ENCODE data around the gene B3GNT9. TPM values are rescaled to one million over a fixed set of nuclear protein-coding genes. Genes with fewer than 3 reads are reported as not detected.

B3GNT9 gene
- total RNA-seq, 1 donor from 2014 or later: 12.8 TPM

DNA sequence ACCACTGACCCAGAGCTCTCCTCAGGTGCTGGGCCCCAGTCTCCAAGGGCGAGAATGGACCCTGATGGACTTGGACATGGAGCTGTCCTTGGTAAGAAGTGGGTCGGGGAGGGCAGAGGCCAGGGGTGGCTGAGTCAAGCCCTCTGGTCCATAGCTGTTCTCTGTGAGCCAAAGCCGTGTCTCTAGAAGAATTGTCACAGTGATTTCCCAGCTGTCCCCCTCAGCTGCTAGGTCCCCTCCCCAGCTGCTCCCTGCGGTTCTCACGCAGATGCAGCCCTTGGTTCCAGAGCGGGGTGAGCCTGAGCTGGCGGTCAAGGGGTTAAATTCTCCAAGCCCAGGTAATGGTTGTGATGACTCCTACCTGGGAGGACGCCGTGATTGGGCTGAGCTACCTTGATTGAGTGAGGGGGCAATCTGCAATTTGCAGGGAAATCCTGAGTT lies 18.2 kb upstream of the B3GNT9 start:
- peaks cover 55% of the 10 kb centered on the region for H3K4me1 ChIP-seq
- no peaks in the 10 kb centered on the region for H3K9me3 ChIP-seq
- TF ChIP-seq POLR2A (IDR thresholded peaks at IDR 0.05) (no peak), POLR2AphosphoS5 (IDR thresholded peaks at IDR 0.05; ENCODE audit: insufficient read depth in 1 of 2, low read depth in 1 of 2) (no peak)
- TF ChIP-seq, protein P1, sequence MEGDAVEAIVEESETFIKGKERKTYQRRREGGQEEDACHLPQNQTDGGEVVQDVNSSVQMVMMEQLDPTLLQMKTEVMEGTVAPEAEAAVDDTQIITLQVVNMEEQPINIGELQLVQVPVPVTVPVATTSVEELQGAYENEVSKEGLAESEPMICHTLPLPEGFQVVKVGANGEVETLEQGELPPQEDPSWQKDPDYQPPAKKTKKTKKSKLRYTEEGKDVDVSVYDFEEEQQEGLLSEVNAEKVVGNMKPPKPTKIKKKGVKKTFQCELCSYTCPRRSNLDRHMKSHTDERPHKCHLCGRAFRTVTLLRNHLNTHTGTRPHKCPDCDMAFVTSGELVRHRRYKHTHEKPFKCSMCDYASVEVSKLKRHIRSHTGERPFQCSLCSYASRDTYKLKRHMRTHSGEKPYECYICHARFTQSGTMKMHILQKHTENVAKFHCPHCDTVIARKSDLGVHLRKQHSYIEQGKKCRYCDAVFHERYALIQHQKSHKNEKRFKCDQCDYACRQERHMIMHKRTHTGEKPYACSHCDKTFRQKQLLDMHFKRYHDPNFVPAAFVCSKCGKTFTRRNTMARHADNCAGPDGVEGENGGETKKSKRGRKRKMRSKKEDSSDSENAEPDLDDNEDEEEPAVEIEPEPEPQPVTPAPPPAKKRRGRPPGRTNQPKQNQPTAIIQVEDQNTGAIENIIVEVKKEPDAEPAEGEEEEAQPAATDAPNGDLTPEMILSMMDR (IDR thresholded peaks at IDR 0.05): no peak
- H3K36me3 ChIP-seq: no peaks in the 10 kb centered on the region
- no peak overlapping the region for H3K4me3 ChIP-seq
- no peaks in the 10 kb centered on the region for H3K27me3 ChIP-seq
- DNase-seq (ENCODE audit: extremely low spot score in 2 of 2): no peak
- intact Hi-C loops (cut with DNase I): no loop called here
- H3K27ac ChIP-seq: peak overlapping the region; percentile 96

DNA sequence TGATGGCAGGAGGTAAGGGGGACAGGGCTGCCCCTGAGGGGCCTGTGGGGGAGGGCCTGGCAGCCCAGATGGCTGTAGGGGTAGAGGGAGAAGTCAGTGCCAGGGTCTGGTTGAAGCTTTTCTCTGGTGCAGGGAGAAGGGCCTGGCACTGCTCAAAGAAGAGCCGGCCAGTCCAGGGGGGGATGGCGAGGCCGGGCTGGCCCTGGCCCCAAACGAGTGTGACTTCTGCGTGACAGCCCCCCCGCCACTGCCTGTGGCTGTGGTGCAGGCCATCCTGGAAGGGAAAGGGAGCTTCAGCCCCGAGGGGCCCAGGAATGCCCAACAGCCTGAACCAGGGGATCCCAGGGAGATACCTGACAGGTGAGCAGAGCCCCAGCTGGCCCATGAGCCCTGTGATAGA lies 16.8 kb upstream of the B3GNT9 start:
- no peak overlapping the region for H3K4me3 ChIP-seq
- H3K27me3 ChIP-seq: no peaks in the 10 kb centered on the region
- intact Hi-C loops (cut with DNase I): no loop called here
- no peaks in the 10 kb centered on the region for H3K9me3 ChIP-seq
- H3K36me3 ChIP-seq: no peaks in the 10 kb centered on the region
- TF ChIP-seq POLR2A (IDR thresholded peaks at IDR 0.05): no peak
- no peak for TF ChIP-seq POLR2AphosphoS5 (IDR thresholded peaks at IDR 0.05; ENCODE audit: insufficient read depth in 1 of 2, low read depth in 1 of 2)
- TF ChIP-seq, protein P1 (IDR thresholded peaks at IDR 0.05): no peak
- H3K4me1 ChIP-seq: peaks cover 61% of the 10 kb centered on the region
- H3K27ac ChIP-seq: no peak overlapping the region
- no peak for DNase-seq (ENCODE audit: extremely low spot score in 2 of 2)

DNA sequence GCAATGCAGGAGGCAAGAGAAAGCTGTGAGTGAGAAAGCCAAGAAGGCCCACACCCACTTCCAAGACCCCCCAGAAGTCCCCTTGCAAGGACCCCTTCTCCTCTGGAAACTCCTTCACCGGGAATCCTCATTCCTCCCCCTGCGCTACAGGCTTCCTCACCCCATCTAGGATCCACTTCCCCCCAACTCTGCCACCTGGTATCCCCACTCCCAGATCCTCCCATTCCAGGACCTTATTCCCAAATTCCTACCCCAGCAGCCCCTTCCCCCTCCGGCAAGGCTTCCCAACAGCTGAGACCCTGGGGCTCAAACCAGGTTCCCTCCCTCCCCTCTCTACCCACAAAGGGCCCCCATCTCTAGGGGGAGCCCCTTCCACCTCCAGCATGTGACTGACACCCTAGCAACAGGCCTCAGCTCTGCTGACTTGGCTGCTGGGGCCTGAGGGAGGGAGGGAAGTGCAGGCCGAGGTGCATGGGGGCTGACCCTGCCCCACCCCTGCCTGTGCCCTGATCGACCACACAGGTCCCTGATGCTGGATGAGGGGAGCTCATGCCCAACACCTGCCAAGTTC lies 15.9 kb upstream of the B3GNT9 start:
- H3K36me3 ChIP-seq: no peaks in the 10 kb centered on the region
- no peaks in the 10 kb centered on the region for H3K9me3 ChIP-seq
- DNase-seq (ENCODE audit: extremely low spot score in 2 of 2): no peak
- H3K27ac ChIP-seq: no peak overlapping the region
- TF ChIP-seq POLR2AphosphoS5 (IDR thresholded peaks at IDR 0.05; ENCODE audit: insufficient read depth in 1 of 2, low read depth in 1 of 2): no peak
- TF ChIP-seq, protein P1 (IDR thresholded peaks at IDR 0.05): no peak
- TF ChIP-seq POLR2A (IDR thresholded peaks at IDR 0.05): no peak
- no peaks in the 10 kb centered on the region for H3K27me3 ChIP-seq
- H3K4me1 ChIP-seq: peaks cover 70% of the 10 kb centered on the region
- H3K4me3 ChIP-seq: no peak overlapping the region
- intact Hi-C loops (cut with DNase I): no loop called here

DNA sequence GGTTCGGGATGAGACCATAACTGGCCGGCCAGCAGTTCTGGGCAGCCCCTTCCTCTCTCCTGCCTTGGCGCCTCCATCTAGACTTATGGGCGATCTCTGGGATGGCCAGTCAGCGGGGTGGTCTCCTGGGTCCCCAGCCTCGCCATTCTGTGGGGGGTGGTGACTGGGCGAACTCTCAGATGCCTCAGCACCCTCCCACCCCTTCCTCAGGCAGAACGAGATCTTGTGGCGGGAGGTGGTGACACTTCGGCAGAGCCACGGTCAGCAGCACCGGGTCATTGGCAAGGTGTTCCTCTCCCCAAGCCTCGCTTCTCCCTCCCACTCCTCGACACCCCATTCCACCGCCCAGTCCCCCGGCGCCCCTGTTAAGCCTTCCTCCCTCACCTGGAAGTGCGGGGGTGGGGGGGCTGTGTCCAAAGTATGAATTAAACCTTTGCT lies 15.3 kb upstream of the B3GNT9 start:
- TF ChIP-seq, protein P1 (IDR thresholded peaks at IDR 0.05): no peak
- TF ChIP-seq POLR2AphosphoS5 (IDR thresholded peaks at IDR 0.05; ENCODE audit: insufficient read depth in 1 of 2, low read depth in 1 of 2): no peak
- TF ChIP-seq POLR2A (IDR thresholded peaks at IDR 0.05): no peak
- no peak for DNase-seq (ENCODE audit: extremely low spot score in 2 of 2)
- Histone ChIP-seq H3K36me3 (no peaks in the 10 kb centered on the region), H3K4me3 (no peak overlapping the region), H3K9me3 (no peaks in the 10 kb centered on the region), H3K27me3 (no peaks in the 10 kb centered on the region), H3K27ac (no peak overlapping the region), H3K4me1 (peaks cover 70% of the 10 kb centered on the region)
- intact Hi-C loops (cut with DNase I): no loop called here
